Cortex of kidney (tissue), 1 donor: Measurements from ENCODE around the gene VASP.

ENCODE experiments used
- DNase-seq: peaks from one replicate; lab custom pipeline; 2025; lab: John Stamatoyannopoulos, UW

The VASP gene

DNA sequence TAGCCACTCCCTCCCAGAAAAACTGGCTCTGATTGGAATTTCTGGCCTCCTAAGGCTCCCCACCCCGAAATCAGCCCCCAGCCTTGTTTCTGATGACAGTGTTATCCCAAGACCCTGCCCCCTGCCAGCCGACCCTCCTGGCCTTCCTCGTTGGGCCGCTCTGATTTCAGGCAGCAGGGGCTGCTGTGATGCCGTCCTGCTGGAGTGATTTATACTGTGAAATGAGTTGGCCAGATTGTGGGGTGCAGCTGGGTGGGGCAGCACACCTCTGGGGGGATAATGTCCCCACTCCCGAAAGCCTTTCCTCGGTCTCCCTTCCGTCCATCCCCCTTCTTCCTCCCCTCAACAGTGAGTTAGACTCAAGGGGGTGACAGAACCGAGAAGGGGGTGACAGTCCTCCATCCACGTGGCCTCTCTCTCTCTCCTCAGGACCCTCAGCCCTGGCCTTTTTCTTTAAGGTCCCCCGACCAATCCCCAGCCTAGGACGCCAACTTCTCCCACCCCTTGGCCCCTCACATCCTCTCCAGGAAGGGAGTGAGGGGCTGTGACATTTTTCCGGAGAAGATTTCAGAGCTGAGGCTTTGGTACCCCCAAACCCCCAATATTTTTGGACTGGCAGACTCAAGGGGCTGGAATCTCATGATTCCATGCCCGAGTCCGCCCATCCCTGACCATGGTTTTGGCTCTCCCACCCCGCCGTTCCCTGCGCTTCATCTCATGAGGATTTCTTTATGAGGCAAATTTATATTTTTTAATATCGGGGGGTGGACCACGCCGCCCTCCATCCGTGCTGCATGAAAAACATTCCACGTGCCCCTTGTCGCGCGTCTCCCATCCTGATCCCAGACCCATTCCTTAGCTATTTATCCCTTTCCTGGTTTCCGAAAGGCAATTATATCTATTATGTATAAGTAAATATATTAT is 33.3 kb upstream of the VASP start:
- DNase-seq: no peak

DNA sequence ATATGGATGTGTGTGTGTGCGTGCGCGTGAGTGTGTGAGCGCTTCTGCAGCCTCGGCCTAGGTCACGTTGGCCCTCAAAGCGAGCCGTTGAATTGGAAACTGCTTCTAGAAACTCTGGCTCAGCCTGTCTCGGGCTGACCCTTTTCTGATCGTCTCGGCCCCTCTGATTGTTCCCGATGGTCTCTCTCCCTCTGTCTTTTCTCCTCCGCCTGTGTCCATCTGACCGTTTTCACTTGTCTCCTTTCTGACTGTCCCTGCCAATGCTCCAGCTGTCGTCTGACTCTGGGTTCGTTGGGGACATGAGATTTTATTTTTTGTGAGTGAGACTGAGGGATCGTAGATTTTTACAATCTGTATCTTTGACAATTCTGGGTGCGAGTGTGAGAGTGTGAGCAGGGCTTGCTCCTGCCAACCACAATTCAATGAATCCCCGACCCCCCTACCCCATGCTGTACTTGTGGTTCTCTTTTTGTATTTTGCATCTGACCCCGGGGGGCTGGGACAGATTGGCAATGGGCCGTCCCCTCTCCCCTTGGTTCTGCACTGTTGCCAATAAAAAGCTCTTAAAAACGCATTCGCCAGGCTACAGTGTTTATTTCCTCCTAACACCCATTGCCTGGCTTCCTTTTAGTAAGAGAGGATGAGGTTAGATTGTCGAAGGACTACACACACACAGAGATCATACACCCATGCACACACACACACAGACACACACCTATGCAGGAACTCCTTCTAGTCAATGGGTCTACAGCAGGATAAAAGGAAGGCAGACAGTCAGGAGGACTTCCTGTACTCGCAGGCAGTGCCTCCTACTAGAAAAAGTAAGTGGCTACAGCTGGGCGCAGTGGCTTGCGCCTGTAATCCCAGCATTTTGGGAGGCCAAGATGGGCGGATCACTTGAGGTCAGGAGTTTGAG is 32.4 kb upstream of the VASP start:
- DNase-seq: no peak

DNA sequence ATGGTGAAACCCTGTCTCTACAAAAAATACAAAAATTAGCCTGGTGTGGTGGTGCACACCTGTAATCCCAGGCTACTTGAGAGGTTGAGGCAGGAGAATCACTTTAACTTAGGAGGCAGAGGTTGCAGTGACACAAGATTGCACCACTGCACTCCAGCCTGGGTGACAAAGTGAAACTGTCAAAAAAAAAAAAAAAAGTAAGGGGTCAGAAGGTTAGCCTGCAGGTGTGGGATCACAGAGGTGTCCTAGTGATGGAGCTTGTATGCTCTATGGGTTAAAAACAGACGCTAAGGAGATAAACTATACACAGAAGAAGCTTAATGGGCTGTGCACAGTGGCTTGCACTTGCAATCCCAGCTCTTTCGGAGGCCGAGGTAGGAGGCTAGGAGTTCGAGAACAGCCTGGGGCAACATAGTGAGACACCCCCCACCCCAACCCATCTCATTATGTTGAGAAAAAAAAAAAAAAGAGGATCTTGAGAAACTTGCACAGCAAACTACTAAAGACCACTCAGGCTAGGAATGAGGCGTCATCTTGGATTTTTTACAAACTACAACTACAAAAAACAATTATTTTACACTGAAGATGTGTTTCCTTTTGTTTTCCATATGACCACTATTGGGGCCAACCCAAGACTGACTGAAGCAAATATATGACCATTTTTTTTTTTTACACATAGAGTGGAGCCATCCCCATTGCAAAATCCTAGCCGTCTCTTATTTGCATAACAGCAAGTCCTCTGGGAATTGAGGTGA is 31.6 kb upstream of the VASP start:
- no peak for DNase-seq

DNA sequence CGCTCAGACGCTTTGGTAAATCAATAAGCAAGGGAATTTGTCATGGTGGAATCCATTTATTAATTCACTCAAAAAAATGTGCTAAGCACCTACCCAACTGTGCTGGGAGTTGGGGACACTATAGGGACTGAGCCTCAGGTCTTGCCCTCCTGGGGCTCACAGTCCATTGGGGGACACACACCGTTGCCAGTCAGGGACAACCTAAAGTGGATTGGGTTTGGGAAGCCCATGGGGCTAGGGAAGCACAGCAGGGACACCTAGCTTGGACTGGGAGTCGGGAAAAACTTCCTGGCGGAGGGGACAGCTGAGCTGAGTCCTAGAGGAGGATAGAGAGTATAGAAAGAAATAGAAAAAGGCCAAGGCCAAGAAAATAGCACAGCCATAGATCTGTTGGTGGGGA is 31.0 kb upstream of the VASP start:
- no peak for DNase-seq

DNA sequence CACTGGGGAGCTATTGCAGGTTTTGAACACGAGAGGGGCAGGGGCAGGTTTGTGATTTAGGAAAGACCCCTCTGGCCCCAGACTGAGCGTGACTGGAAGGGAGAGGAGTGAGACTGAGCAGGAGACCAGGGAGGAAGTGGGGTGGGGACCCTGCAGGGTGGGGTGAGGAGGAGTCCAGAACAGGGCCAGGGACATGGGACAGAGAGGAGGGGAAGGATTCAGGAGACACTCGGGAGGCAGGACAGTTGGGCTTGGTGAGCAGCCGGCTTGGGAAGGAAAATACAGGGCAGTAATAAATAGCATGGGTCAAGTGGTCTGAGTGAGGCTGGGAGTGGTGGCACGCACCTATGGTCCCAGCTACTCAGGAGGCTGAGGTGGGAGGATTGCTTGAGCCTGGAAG is 30.1 kb upstream of the VASP start:
- no peak for DNase-seq

DNA sequence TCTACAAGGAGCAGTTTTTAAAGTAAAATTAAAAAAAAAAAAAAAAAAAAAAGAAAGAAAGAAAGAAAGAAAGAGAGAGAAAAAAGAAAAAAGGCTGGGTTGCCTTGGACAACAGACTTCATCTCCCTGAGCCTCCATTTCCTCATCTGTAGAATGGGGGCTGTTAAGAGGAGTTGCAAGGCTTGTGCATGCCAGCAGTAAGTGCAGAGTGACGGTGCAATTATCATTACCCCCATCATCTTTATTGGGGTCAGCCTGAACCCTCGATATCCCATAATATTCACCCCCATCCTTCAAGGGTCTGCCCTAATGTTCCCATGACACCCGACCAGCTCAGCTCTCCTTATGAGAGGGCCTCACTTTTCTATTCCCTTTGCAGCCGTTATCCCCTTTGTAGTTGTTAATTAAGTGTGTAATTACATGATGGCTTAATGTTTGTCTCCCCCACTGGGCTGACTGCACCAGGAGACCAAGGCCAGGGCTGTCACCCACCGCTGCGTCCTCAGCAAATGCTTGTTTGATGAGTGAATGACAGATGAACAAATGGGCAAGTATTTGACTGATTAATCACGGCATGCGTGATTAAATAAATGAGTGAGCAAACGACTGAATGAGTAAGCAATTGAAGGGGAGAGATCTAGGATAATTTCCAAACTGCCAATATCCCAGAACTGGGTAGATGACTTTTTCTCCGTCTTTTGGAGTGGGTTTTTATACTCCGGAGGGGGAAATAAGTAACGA is 29.4 kb upstream of the VASP start:
- no peak for DNase-seq

DNA sequence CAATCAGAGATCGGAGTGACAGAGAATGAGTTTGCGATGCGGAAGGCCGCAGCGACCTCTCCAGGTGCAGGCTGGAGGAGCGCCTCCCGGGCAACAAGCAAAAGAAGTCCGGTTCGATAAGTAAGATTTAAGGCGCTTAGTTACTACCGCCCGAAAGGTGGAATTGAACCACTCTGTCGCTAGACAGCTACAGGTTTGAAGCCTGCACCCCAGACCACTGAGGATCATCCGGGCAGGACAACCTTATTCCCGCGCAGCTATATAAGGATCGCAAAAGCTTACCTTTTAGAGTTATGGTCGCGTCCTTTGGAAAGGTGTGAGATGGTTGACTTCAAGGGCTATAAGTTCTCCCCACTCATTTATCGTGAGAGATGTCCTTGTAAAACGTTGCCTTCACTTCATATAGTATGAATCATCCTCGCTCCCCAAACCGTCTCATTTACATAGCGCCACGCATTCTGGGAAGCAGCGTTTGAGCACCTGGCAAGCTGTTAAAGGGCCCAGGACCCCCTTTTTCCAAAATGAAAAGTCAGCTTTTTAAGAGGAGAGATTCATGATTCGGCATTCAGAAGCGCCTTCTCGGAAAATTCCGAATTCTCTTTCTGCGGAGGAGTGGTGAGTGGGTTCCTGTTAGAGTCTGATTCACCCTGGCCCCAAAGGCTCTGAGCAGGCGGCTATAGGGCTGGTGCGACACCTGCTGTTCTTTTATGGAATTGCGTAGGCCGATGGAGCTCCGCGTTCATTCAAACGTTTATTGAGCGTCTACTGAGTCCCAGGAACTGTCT is 28.6 kb upstream of the VASP start:
- DNase-seq: no peak

DNA sequence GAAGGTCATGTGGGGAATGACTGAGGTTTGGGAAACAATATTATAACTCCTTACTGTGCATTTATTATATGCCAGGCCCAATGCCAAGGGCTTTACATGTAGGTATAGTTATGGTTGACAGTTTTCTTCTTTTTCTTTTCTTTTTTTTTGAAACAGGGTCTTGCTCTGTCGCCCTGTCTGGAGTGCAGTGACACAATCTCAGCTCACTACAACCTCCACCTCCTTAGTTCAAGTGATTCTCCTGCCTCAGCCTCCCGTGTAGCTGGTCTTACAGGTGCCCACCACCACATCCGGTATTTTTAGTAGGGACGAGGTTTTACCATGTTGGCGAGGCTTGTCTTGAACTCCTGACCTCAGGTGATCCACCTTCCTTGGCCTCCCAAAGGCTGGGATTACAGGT is 24.2 kb upstream of the VASP start:
- no peak for DNase-seq

DNA sequence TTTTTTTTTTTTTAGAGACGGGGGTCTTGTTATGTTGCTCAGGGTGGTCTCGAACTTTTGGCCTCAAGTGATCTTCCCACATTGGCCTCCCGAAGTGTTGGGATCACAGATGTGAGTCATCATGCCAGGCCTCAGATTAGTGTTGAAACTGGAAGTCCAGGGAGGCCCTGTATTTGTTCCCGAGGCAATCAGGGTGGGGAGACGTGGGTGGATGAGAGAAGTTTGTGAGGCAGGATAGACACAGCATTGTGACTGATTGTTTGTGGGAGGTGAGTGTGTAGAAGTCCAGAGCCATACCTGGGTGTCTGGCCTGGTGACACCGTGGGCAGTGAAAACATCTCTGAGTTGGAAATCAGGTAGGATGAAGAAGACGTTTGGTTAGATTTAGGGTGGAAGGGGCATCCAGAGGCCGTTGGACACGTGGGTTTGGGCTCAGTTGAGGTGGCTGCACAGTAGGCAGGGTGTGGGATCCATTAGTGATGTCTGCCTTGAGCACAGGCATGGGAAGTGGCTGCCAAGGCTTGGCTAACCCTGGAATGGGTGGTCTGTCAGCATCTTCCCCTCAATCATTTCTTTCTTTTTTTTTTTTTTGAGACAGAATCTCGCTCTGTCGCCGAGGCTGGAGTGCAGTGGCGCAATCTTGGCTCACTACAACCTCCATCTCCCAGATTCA is 22.9 kb upstream of the VASP start:
- DNase-seq: no peak

DNA sequence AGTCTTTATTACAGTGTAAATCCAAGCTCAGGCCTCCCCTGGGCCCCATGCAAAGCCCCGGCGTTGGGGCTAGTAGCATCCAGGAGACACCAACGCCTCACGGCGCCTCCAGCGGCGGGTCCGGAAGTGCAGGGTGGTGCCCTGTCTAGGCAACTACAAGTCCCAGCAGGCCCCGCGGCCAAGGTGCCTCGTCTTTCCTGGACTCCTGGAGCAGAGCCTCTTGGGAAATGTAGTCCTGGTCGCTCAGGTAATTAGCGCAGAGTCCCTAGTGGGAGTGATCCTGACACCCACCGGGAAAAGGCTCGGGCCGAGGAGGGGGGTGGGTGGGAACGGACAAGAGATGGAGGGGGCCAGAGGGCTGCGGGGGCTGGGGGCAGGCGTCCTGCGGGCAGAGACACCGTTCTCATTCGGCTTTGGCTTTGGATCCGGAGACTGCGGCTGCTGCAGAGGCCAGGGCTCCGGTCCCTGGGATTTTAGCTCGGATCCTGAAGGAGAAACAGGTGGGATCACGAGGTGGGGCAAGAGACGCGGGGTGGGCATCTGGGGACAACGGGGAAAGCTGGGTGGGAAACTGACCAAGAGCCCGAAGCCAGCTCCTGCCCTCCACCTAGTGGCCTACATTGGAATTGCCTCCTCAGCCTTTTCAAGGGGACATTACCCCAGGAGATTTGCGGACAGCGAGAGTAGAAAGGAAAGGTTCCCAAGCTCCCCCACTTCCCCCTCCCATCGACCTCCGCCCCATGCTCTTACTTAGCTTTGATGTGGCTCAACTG is 21.8 kb upstream of the VASP start:
- DNase-seq: no peak

DNA sequence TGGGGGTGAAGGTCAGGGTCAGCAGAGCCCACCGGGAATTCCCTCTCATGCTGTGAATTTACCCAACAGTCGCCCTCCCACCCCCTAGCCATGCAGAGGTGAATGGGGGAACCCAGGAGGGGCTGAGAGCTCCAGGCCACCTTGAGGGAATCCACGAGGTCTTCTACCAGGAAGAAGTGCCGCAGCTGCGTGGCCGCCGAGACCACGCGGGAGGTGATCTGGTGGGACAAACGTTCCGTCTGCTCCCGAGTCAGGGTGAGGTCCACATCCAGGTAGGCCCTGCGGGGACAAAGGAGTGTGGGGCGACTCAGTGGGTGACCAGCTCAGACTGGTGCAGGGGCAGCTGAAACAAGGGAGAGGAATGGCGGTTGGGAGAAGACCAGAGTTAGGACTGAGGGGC is 18.6 kb upstream of the VASP start:
- DNase-seq: no peak

DNA sequence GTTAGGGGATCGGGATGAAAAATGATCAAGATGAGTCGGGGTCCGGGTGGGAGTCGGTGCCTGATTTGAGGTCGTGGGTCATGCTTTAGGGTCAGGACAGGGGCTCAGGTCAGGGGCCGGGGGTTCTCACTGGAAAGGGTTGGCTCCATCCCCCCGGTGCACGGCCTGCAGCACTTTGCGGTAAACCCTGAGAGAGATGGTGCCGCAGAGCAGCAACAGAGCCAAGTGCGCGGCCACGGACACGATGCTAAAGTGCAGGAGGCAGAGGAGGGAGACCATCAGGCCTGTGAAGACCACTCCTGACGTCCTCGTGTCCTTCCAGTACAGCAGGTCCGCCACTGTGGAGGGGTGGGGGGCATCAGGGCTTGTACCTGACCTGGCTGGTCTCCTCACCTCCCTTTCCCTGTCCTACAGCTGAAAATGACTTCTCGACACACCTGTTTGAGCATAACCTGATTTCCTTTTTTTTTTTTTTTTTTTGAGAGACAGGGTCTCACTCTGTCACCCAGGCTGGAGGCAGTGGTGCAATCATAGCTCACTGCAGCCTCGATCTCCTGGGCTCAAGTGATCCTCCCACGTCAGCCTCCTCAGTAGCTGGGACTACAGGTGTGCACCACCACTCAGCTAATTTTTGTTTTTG is 17.9 kb upstream of the VASP start:
- no peak for DNase-seq

DNA sequence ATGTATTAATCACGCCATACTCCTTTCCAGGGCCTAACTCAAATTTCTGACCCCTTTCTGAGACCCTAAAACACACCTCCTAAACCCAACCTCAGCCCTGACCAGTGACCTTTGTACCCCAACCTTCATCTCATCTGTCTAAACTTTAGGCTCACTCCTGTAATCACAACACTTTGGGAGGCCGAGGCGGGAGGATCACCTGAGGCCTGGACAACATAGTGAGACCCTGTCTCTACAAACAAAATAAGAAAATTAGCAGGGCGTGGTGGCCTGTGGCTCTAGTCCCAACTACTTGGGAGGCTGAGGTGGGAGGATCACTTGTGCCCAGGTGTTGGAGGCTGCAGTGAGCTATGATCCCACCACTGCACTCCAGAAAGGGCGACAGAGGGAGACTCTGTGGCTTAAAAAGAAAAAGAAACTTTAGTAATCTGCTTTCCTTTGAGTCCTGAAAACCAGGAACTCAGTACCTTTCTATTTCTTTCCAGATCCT is 15.1 kb upstream of the VASP start:
- no peak for DNase-seq

DNA sequence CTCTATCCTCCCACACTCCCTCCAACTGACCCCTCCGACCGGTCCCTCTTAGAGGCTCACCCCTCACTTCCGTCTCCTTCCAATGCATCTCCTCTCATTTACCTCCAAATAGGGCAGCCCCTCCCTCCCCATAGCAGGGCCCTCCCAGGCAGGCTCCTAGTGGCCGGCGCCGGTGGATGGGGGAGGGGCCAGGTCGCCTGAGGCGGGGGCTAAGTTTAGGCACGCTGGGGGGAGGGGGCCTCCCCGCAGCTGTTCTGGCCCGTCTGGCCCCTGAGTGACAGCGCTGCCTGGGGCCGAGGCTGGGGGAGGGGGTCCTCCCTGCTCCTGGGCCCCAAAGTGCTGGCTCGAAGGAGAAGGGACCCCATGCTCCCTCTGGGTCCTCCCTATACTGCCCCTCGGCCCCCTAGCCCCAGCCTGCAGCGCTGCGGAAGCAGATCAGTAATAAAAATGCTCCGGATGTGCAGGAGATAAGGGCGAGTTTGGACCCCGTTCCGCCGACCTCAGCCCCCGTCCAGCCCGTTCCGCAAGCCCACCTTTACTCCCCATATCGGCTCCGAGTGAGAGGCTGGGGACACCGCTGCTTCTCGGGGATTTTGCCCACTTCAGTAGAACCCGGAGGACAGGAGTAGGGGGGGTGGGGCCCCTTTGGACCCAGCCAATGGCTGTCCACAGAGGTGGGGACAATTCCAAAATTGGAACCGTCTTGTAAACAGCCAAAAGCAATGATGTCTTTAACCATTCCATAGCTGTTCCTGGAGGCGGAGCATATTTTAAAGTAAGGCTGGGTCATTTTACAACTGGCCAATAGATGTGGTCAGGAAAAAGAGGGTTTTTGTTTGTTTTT is 14.4 kb upstream of the VASP start:
- no peak for DNase-seq

DNA sequence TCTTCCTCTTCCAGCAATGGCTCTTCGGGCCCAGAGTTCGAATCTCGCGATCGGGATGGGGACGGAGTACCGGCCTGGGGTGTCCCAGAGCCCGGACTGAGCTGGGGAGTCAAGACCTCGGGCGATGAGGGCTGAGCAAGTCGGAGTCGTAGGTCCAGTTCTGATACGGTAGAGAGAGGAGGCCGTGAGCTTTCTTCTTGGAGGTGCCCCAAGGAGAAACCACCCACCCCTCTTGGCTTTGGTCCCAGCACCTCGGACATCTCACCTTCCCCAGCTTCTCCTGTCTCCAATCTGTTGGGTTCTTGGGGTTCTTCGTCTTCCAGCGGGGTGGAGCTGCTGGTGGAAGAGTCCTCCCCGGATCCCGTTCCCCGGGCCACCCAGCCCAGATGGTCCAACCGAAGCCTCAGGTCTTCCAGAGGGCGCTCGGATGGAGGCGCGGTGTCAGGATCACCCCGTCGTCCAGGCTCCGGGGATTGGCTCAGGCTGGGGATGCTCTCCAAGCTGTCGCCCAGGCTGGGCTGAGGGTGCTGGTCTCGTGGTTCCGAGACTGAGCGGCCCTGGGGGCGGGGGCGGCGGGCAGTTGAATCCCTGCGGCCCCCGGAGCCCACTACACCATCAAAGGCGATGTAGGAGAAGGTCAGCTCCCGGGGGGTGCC is 12.9 kb upstream of the VASP start:
- DNase-seq: no peak

DNA sequence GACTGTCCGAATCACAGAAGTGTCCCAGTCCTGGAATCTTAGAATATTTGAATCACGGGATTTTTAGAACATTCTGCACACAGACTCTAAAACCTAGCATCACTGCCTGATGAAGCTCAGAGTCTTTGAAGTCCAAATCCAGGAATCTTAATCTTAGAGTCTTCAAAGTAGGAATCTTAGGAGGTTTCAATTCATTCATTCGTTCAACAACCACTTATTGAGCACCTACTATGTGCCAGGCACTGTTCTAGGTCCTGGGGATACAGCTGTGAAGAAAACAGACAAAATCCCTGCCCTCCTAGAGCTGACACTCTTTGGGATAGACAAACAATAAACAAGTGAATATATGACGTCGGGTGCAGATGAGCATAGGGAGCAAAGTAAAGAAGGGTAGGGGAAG is 12.1 kb upstream of the VASP start:
- DNase-seq: no peak

DNA sequence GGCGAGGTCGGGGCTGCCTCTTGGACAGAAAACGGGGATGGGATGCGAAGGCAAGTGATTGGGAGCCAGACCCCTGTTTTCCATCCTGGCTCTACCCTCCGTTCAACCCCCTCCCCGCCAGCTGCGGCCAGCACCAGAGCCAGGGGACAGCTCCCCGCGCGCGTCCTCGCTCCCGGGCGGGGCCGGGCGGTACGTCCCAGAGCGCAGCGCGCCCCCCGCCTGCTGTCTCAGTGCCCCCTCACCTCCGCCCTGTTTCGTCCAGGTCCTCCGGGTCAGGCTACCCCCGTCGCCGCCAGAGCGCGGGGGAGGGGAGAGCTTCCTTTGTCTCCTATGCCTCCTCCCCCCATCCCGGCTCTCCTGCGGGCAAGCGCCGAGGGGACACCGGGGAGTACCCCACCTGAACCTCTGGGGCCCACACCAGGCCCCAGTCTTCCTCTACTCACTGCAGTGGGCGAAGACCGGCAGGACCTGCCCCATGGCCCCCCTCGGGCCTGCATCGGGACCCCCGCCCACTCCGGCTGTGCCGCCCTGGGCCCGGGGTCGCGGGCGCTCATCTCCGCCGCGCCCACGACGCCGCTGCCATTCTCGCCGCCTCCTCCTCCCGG is 10.8 kb upstream of the VASP start:
- no peak for DNase-seq
